Measurements from ENCODE around the gene ENDOV. TPM values are rescaled to one million over a fixed set of nuclear protein-coding genes. Genes with fewer than 3 reads are reported as not detected.

ENDOV gene
- total RNA-seq, 1 donor from 2014 or later, result 25.1 TPM

- ATAC-seq (no peak), DNase-seq (no peak)
Observed at GRCh38 chr17:80474961-80475909, 60.3 kb downstream of the ENDOV start.

DNA sequence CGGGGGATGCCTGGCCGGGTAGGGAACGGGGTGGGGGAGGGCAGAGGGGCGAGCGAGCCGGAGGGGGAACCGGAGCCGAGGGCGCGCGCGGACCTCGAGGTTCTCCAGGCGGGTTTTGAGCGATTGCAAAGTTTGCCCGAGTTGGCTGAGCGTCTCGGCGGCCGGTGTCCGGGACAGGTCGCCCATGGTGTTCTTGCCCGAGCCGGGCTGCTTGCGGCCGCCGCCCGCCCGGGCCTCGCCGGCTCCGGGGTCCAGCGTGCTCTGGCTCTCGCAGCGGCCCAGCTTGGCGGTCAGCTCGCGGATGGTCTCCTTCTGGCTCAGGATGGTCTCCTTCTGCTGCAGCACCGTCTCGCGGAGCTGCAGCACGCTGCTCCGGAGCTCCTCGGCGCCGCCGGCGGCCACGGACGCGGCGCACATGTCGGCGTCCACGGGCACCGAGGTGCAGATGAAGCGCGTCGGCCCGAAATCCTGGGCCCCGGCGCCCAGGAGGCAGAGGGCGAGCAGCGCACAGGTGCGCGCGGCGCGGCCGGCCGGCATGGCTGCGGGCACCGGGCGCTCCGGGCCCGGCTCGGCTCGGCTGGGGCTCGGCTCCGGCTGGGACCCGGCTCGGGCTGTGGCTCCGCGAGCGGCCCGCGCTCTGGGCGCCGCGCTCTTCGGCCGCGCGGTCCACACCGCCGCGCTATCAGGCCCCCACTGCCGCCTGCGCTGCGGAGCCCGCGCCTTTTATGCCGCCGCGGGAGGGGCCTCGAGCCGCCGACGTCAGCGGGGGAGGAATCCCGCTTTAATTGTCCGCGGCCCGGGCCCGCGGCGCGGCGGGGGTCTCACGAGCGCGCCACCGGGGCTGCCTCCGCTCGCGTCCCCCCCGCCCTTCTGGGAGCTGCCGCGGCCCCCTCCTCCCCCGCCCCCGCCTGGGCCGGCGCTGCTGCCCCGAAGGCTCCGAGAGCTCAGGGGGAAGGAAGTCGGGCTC is 61.2 kb downstream of the ENDOV start, which contains the start of gene NPTX1:
TSS of gene NPTX1 (minus strand) at position 698 of the 967 bp plus-strand sequence. CDS start at position 537, 161 bp downstream.
- TF ChIP-seq, protein P1, sequence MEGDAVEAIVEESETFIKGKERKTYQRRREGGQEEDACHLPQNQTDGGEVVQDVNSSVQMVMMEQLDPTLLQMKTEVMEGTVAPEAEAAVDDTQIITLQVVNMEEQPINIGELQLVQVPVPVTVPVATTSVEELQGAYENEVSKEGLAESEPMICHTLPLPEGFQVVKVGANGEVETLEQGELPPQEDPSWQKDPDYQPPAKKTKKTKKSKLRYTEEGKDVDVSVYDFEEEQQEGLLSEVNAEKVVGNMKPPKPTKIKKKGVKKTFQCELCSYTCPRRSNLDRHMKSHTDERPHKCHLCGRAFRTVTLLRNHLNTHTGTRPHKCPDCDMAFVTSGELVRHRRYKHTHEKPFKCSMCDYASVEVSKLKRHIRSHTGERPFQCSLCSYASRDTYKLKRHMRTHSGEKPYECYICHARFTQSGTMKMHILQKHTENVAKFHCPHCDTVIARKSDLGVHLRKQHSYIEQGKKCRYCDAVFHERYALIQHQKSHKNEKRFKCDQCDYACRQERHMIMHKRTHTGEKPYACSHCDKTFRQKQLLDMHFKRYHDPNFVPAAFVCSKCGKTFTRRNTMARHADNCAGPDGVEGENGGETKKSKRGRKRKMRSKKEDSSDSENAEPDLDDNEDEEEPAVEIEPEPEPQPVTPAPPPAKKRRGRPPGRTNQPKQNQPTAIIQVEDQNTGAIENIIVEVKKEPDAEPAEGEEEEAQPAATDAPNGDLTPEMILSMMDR (IDR thresholded peaks at IDR 0.05), result no peak
- no peak for DNase-seq
- peak; percentile 20 for ATAC-seq
- intact Hi-C loops (cut with DNase I), result no loop called here
- Histone ChIP-seq H3K27me3 (peaks cover 92% of the 10 kb centered on the region), H3K9me3 (no peaks in the 10 kb centered on the region), H3K36me3 (no peaks in the 10 kb centered on the region), H3K4me1 (peaks cover 33% of the 10 kb centered on the region), H3K27ac (no peak within 1 kb of the TSS), H3K4me3 (peak within 1 kb of the TSS; percentile 26)

More at GRCh38 chr17:80474961-80475909, 60.3 kb downstream of the ENDOV start:
- Histone ChIP-seq H3K27ac (no peak overlapping the region), H3K9me3 (no peaks in the 10 kb centered on the region), H3K27me3 (peaks cover 89% of the 10 kb centered on the region), H3K36me3 (no peaks in the 10 kb centered on the region), H3K4me1 (peaks cover 33% of the 10 kb centered on the region), H3K4me3 (no peak overlapping the region)
- intact Hi-C loops (cut with DNase I), result no loop called here
- TF ChIP-seq, protein P1 (IDR thresholded peaks at IDR 0.05), result no peak

GRCh38 chr17:80476877-80477646 is 62.1 kb downstream of the ENDOV start:
- Histone ChIP-seq H3K27ac (no peak overlapping the region), H3K36me3 (no peaks in the 10 kb centered on the region), H3K9me3 (no peaks in the 10 kb centered on the region), H3K27me3 (peaks cover 96% of the 10 kb centered on the region), H3K4me1 (peaks cover 33% of the 10 kb centered on the region), H3K4me3 (peak overlapping the region; percentile 10)
- no peak for DNase-seq
- intact Hi-C loops (cut with DNase I), result no loop called here
- TF ChIP-seq, protein P1 (IDR thresholded peaks at IDR 0.05), result no peak
- ATAC-seq, result no peak

GRCh38 chr17:80477647-80478478 is 62.9 kb downstream of the ENDOV start:
- Histone ChIP-seq H3K36me3 (no peaks in the 10 kb centered on the region), H3K4me1 (peaks cover 33% of the 10 kb centered on the region), H3K27ac (no peak overlapping the region), H3K27me3 (peaks cover 97% of the 10 kb centered on the region), H3K9me3 (no peaks in the 10 kb centered on the region), H3K4me3 (peak overlapping the region; percentile 17)
- ATAC-seq (peak; percentile 2), DNase-seq (no peak)
- intact Hi-C loops (cut with DNase I), result no loop called here
- TF ChIP-seq, protein P1 (IDR thresholded peaks at IDR 0.05), result peak; percentile 39
